K562 (cell line): ENCODE results near the gene ADCYAP1. TPM values are rescaled to one million over a fixed set of nuclear protein-coding genes. Genes with fewer than 3 reads are reported as not detected.

Experiments used
- ATAC-seq: fragments of 200-7000 bp; cut with Tn5 transposase; 3 replicates; pipeline ENCODE4 v1.9.1; 2020; ENCODE audit warnings: moderate library complexity
- BruUV-seq: library from RNA; stranded (reverse); fragments of 400-500 nt; replicated peaks from 2 replicates; lab custom pipeline; 2021; lab: Mats Ljungman, UMichigan
- CTCF ChIA-PET: fragments of 300-600 bp; formaldehyde crosslinking; extraction: SDS; loops from one replicate; lab custom pipeline; 2021; ENCODE audit warnings: low intra/inter-chr PET ratio; lab: Yijun Ruan, JAX
- POLR2A ChIA-PET: fragments of 300-600, 350-650 bp; sonication (Branson Sonifier 250); formaldehyde crosslinking; extraction: SDS; loops from one replicate; lab custom pipeline; 2021; ENCODE audit warnings: antibody characterized with exemption, inconsistent platforms; lab: Yijun Ruan, JAX
- DNase-seq, 4 experiments: peaks; one replicate each; pipeline versions ENCODE4 v3.0.0 to v3.0.0-alpha.2; 2011 to 2018; ENCODE audit warnings: low spot score in 3 of 4, mixed read lengths in 3 of 4; ENCODE audit errors: extremely low read depth in 1 of 4
- FAIRE-seq: peaks from 2 replicates; lab custom pipeline; 2011; peaks lifted over from hg19 to GRCh38; lab: Jason Lieb, UNC
- H2AFZ ChIP-seq: 2 replicates; pipeline ENCODE4 v1.6.0; 2011; ENCODE audit warnings: low read depth, low read length, control low read depth, inconsistent platforms
- H3K27ac ChIP-seq: fragments of 200-600 bp; 3 replicates; pipeline ENCODE4 v1.8.0; 2011; ENCODE audit warnings: low read depth, mild to moderate bottlenecking, control low read depth, inconsistent platforms, low read length, moderate library complexity, mixed read lengths; ENCODE audit errors: extremely low read depth
- H3K27me3 ChIP-seq, 2 experiments: fragments of 300-600 bp in 1 of 2; 2 replicates in 1 of 2; 3 replicates in 1 of 2; pipeline versions ENCODE4 v1.6.0 to v1.8.0; 2011; ENCODE audit warnings: inconsistent platforms in 2 of 2, low read length in 2 of 2, mild to moderate bottlenecking in 1 of 2, mixed read lengths in 1 of 2, moderate library complexity in 1 of 2; ENCODE audit not compliant: control insufficient read depth in 2 of 2, insufficient read depth in 2 of 2
- H3K36me3 ChIP-seq: fragments of 300-600 bp; 3 replicates; pipeline ENCODE4 v1.8.0; 2011; ENCODE audit warnings: mild to moderate bottlenecking, low read length, inconsistent platforms; ENCODE audit not compliant: control insufficient read depth, insufficient read depth
- H3K4me1 ChIP-seq, 2 experiments: fragments of 200-600 bp in 1 of 2; replicated peaks in 1 of 2; 2 replicates in 1 of 2; 3 replicates in 1 of 2; pipeline versions ENCODE4 v1.5.1 to v1.8.0; 2011; ENCODE audit warnings: inconsistent platforms in 2 of 2, low read length in 2 of 2, mild to moderate bottlenecking in 1 of 2, mixed read lengths in 1 of 2, moderate library complexity in 1 of 2; ENCODE audit not compliant: control insufficient read depth in 2 of 2, insufficient read depth in 2 of 2
- H3K4me2 ChIP-seq: 2 replicates; pipeline ENCODE4 v1.6.1; 2011; ENCODE audit warnings: low read length, control low read depth, inconsistent platforms, mixed read lengths; ENCODE audit not compliant: insufficient read depth
- H3K4me3 ChIP-seq: fragments of 200-600 bp; sonication (generic), shearing (Covaris generic); 2 replicates; pipeline ENCODE4 v1.5.1; 2016; ENCODE audit warnings: control low read depth, inconsistent platforms
- H3K79me2 ChIP-seq: fragments of 200-600 bp; 3 replicates; pipeline ENCODE4 v1.8.0; 2011; ENCODE audit warnings: low read length, inconsistent platforms; ENCODE audit not compliant: control insufficient read depth, insufficient read depth
- H3K9ac ChIP-seq, 2 experiments: 2 replicates each; pipeline versions ENCODE4 v1.6.0 to v1.6.1; 2011; ENCODE audit warnings: low read depth in 2 of 2, low read length in 2 of 2, control low read depth in 1 of 2, inconsistent platforms in 1 of 2, mild to moderate bottlenecking in 1 of 2, mixed read lengths in 1 of 2; ENCODE audit not compliant: insufficient read depth in 1 of 2
- H3K9me1 ChIP-seq: one replicate; pipeline ENCODE4 v1.6.0; 2011; ENCODE audit warnings: inconsistent platforms, mild to moderate bottlenecking, low read length, moderate library complexity; ENCODE audit not compliant: control insufficient read depth, insufficient read depth
- H3K9me3 ChIP-seq: replicated peaks from 2 replicates; pipeline ENCODE4 v1.5.1; 2011; ENCODE audit warnings: low read depth, low read length, inconsistent platforms; ENCODE audit not compliant: control insufficient read depth, insufficient read depth
- H4K20me1 ChIP-seq: replicated peaks from 2 replicates; pipeline ENCODE4 v1.6.1; 2011; ENCODE audit warnings: low read length, inconsistent platforms, mixed read lengths; ENCODE audit not compliant: control insufficient read depth, insufficient read depth
- CEBPB ChIP-seq: fragments of 450-650 bp; IDR thresholded peaks from 2 replicates; pipeline ENCODE4 v1.6.1; 2016; ENCODE audit warnings: missing genetic modification characterization, missing compliant biosample characterization
- CEBPG ChIP-seq, 3 experiments: fragments of 200-800 bp in 1 of 3; sonication (Bioruptor generic) in 1 of 3; sonication (generic) in 1 of 3; formaldehyde crosslinking in 1 of 3; IDR thresholded peaks in 2 of 3; conservative IDR thresholded peaks in 1 of 3; 2 replicates each; pipeline versions ENCODE4 v1.6.1 to v1.8.0; 2016 to 2022; ENCODE audit warnings: missing compliant biosample characterization in 2 of 3, missing genetic modification characterization in 2 of 3, mild to moderate bottlenecking in 1 of 3, missing genetic modification reagents in 1 of 3
- JUND ChIP-seq, 2 experiments: IDR thresholded peaks; 2 replicates in 1 of 2; 3 replicates in 1 of 2; pipeline ENCODE4 v1.6.1; 2011; ENCODE audit warnings: borderline replicate concordance in 2 of 2, low read depth in 2 of 2, low read length in 2 of 2, improper control_type of control experiment in 1 of 2, missing biosample characterization in 1 of 2, missing genetic modification characterization in 1 of 2, missing genetic modification reagents in 1 of 2
- MTA3 ChIP-seq: fragments of 450-650 bp; formaldehyde crosslinking; IDR thresholded peaks from 2 replicates; pipeline ENCODE4 v1.6.1; 2017; ENCODE audit warnings: mild to moderate bottlenecking, borderline replicate concordance
- NFIC ChIP-seq: fragments of 450-650 bp; IDR thresholded peaks from 2 replicates; pipeline ENCODE4 v1.6.1; 2017; ENCODE audit warnings: mild to moderate bottlenecking, inconsistent platforms
- NFIX ChIP-seq: fragments of 250-450 bp; sonication (Bioruptor Pico); IDR thresholded peaks from 2 replicates; pipeline ENCODE4 v1.4.0; 2020; ENCODE audit warnings: low read depth, mild to moderate bottlenecking, moderate library complexity
- PURB ChIP-seq: sonication (generic); formaldehyde crosslinking; IDR thresholded peaks from 2 replicates; pipeline ENCODE4 v1.9.0; 2021; ENCODE audit warnings: low read depth, mild to moderate bottlenecking, missing genetic modification reagents
- SNRNP70 ChIP-seq: fragments of 200-400 bp; formaldehyde crosslinking; optimal IDR thresholded peaks from 2 replicates; pipeline ENCODE3; 2017; ENCODE audit warnings: low read depth, low read length
- ZFP36 ChIP-seq: fragments of 150-350 bp; IDR thresholded peaks from 2 replicates; pipeline ENCODE4 v1.6.1; 2018; ENCODE audit warnings: low read length, low read depth; ENCODE audit not compliant: partially characterized antibody
- ZNF121 ChIP-seq: sonication (generic); formaldehyde crosslinking; conservative IDR thresholded peaks from 2 replicates; pipeline ENCODE4 v1.8.0; 2022; ENCODE audit warnings: missing genetic modification reagents
- WGBS: fragments of 100-300 bp; shearing (Covaris generic); methylation state at CpG from one replicate; pipeline ENCODE4 v1.1.6; 2016; ENCODE audit warnings: low coverage, mixed read lengths; ENCODE audit not compliant: insufficient coverage; ENCODE audit errors: missing lambda C conversion rate; 5-methylcytosine and 5-hydroxymethylcytosine counted together
- in situ Hi-C: fragments of 300-500 bp; cut with MboI; formaldehyde crosslinking; loops from 4 replicates; pipeline ENCODE4 v1.15.0; 2018; ENCODE audit warnings: inconsistent platforms, mixed read lengths
- intact Hi-C: fragments of 100-400 bp; cut with micrococcal nuclease; formaldehyde crosslinking; loops from 2 replicates; pipeline ENCODE4 v1.14.2; 2022
- polyA plus RNA-seq, 8 experiments: library from polyadenylated mRNA; depleted of rRNA in 4 of 8; stranded (reverse) in 5 of 8; unstranded in 3 of 8; fragments of >200 nt; fragmentation: Nextera tagmentation in 2 of 8; fragmentation: Illumina TruSeq in 1 of 8; extraction: Ambion mirVana in 2 of 8; extraction: Trizol in 1 of 8; gene quantifications; 2 replicates each; pipeline versions ENCODE4 v1.2.1 to v1.2.3, GENCODE V29; 2011 to 2014; ENCODE audit warnings: inconsistent platforms in 1 of 8, missing spikeins in 1 of 8
- total RNA-seq, 7 experiments: library from RNA; depleted of rRNA in 6 of 7; stranded (reverse); fragments of >200 nt in 6 of 7; fragmentation: Illumina TruSeq in 2 of 7; extraction: Trizol in 2 of 7; gene quantifications; 2 replicates each; pipeline versions ENCODE4 v1.2.1 to v1.2.3, GENCODE V29; 2011 to 2021; ENCODE audit warnings: low replicate concordance in 1 of 7
- TF ChIP-seq, protein P1 (sequence below), 2 experiments: fragments of 450-650 bp in 1 of 2; sonication (generic) in 1 of 2; formaldehyde crosslinking in 1 of 2; IDR thresholded peaks in 1 of 2; conservative IDR thresholded peaks in 1 of 2; 2 replicates each; pipeline versions ENCODE4 v1.6.1 to v1.8.1; 2016 to 2023; ENCODE audit warnings: mild to moderate bottlenecking in 2 of 2, moderate library complexity in 2 of 2, inconsistent platforms in 1 of 2, missing genetic modification reagents in 1 of 2

The ADCYAP1 gene
- total and polyA plus RNA-seq, 9 of the 15 experiments (the other 6 are each of a cell fraction or from before 2014, with no cell fraction given): 0.03 TPM; not detected in 8

DNA sequence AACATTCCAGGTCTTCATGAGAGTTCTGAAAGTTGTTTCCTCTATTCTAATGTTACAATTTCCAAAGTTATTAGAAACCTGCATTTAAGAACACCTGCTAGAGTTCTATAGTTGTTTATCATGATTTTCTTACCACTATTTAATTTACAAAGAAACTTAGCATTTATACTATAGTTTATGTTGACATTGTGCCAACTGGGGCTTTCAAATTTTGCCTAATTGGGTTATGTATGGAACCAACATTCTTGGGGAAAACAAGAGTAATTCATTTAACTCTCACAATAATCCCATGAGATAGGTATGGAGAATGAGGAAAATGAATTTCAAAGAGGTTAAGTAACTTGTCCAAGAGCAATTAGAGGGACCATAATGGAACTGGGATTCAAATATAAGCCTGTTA lies 28.8 kb upstream of the ADCYAP1 start:
- DNase-seq (no peak), FAIRE-seq (no peak), ATAC-seq (no peak)
- Histone ChIP-seq H3K9ac (no peak overlapping the region), H3K27me3 (peaks cover 9 to 12% of the 10 kb centered on the region in 2 experiments; a peak in 4 of 5 replicates), H3K4me2 (no peak overlapping the region), H3K9me1 (no peaks in the 10 kb centered on the region), H2AFZ (no peak overlapping the region), H4K20me1 (no peaks in the 10 kb centered on the region), H3K9me3 (no peaks in the 10 kb centered on the region), H3K79me2 (no peaks in the 10 kb centered on the region), H3K36me3 (no peaks in the 10 kb centered on the region), H3K4me3 (no peak overlapping the region), H3K4me1 (no peaks in the 10 kb centered on the region), H3K27ac (no peak overlapping the region)
- BruUV-seq: no TSS peak
- POLR2A ChIA-PET: interaction anchor here (0.5 kb wide), 1 partner anchor 489 kb away, joined by 3 read pairs; no protein-coding TSS in a partner anchor
- in situ Hi-C loops (no loop called here), intact Hi-C loops (loop anchor here (5.0 kb wide), 1 partner anchor 36 kb away; no protein-coding TSS in a partner anchor)
- CTCF ChIA-PET: no interaction called here
- TF ChIP-seq NFIC (peak; percentile 94), NFIX (CRISPR knock-in tag) (peak; percentile 96), MTA3 (no peak)

DNA sequence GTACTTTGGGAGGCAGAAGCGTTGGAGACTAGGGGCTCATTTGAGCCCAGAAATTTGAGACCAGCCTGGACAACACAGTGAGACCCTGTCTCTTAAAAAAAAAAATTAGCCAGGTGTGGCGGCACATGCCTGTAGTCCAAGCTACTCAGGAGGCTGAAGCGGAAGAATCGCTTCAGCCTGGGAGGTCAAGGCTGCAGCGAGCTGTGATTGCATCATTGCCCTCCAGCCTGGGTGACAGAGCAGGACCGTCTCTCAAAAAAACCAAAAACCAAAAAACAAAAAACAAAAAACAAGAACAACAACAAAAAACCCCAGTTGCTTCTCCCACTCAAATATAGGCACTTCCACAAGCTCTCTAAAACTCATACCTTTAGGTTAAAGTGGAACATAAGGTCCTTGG lies 27.4 kb upstream of the ADCYAP1 start:
- Histone ChIP-seq H3K9me3 (no peaks in the 10 kb centered on the region), H3K36me3 (no peaks in the 10 kb centered on the region), H4K20me1 (no peaks in the 10 kb centered on the region), H3K4me3 (no peak overlapping the region), H3K27ac (no peak overlapping the region), H3K79me2 (no peaks in the 10 kb centered on the region), H3K4me1 (no peaks in the 10 kb centered on the region), H3K27me3 (peaks cover 4 to 7% of the 10 kb centered on the region in 2 experiments; a peak in 4 of 5 replicates), H3K4me2 (no peak overlapping the region), H2AFZ (no peak overlapping the region), H3K9ac (no peak overlapping the region), H3K9me1 (no peaks in the 10 kb centered on the region)
- no TSS peak for BruUV-seq
- ATAC-seq (peak; percentile 58; the same call in 2 of the 3 replicates), FAIRE-seq (no peak), DNase-seq (no peak)
- TF ChIP-seq, protein P1, sequence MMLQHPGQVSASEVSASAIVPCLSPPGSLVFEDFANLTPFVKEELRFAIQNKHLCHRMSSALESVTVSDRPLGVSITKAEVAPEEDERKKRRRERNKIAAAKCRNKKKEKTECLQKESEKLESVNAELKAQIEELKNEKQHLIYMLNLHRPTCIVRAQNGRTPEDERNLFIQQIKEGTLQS (IDR thresholded peaks at IDR 0.05): peak; percentile 85
- TF ChIP-seq, protein P1 (CRISPR knock-in tag; conservative IDR thresholded peaks at IDR 0.05): no peak
- peak; percentile 14 for TF ChIP-seq ZFP36
- TF ChIP-seq CEBPG (CRISPR knock-in tag; IDR thresholded peaks at IDR 0.05): peak; percentile 66
- peak; percentile 87 to 89 for TF ChIP-seq CEBPG (tag; conservative IDR thresholded peaks at IDR 0.05 in 1 of 2, IDR thresholded peaks at IDR 0.05 in 1 of 2)
- peak; percentile 77 for TF ChIP-seq CEBPB (tag)
- no peak for TF ChIP-seq PURB (CRISPR knock-in tag)
- TF ChIP-seq JUND (IDR thresholded peaks at IDR 0.05; ENCODE audit: borderline replicate concordance, low read depth, low read length): peak; percentile 42; the same call in 1 of the 2 replicates
- no peak for TF ChIP-seq JUND (tag; IDR thresholded peaks at IDR 0.05; ENCODE audit: borderline replicate concordance, low read depth, low read length)
- 0 out of 2 replicates have a peak, but pooled peaks have one; percentile 28 for TF ChIP-seq ZNF121 (CRISPR knock-in tag)
- TF ChIP-seq SNRNP70: no peak
- ChIA-PET CTCF (no interaction called here), POLR2A (interaction anchor here (0.8 kb wide), 1 partner anchor 28 kb away, joined by 3 read pairs; the partner anchor contains the start of gene ADCYAP1)
- WGBS: 4% methylated on average over 6 of the region's 6 CpGs
- in situ Hi-C loops: no loop called here
- intact Hi-C loops: loop anchor here (5.0 kb wide), 1 partner anchor 35 kb away; no protein-coding TSS in a partner anchor
